GM19397 (cell line): ENCODE measurements around the gene INSIG1.

Experiments used
- ATAC-seq: cut with Tn5 transposase; IDR thresholded peaks from one replicate; pipeline ENCODE4 v1.9.1; 2021; ENCODE audit warnings: mild to moderate bottlenecking, moderate library complexity; ENCODE audit not compliant: unreplicated experiment

INSIG1 gene

GRCh38 chr7:155324012-155324917, 26.6 kb downstream of the INSIG1 start:
- ATAC-seq: no peak

- no peak for ATAC-seq
Measured at GRCh38 chr7:155324918-155325235, 27.2 kb downstream of the INSIG1 start.

- no peak for ATAC-seq
Measured at GRCh38 chr7:155326385-155326784, 28.7 kb downstream of the INSIG1 start.

- ATAC-seq: no peak
Measured at GRCh38 chr7:155327590-155328320, 30.1 kb downstream of the INSIG1 start.

GRCh38 chr7:155329225-155329624, 31.5 kb downstream of the INSIG1 start:
- ATAC-seq: no peak

GRCh38 chr7:155331396-155331795, 33.7 kb downstream of the INSIG1 start:
- ATAC-seq: no peak

- ATAC-seq: no peak
Measured at GRCh38 chr7:155333346-155334234, 35.9 kb downstream of the INSIG1 start.

GRCh38 chr7:155336812-155337602, 39.3 kb downstream of the INSIG1 start:
- ATAC-seq: no peak

- no peak for ATAC-seq
Measured at GRCh38 chr7:155337946-155338631, 40.4 kb downstream of the INSIG1 start.

- ATAC-seq: no peak
Measured at GRCh38 chr7:155338632-155339320, 41.1 kb downstream of the INSIG1 start.

- no peak for ATAC-seq
Measured at GRCh38 chr7:155339474-155339873, 41.8 kb downstream of the INSIG1 start.

GRCh38 chr7:155340071-155340531, 42.4 kb downstream of the INSIG1 start:
- ATAC-seq: no peak

GRCh38 chr7:155340721-155341120, 43.0 kb downstream of the INSIG1 start:
- ATAC-seq: no peak

- ATAC-seq: no peak
Measured at GRCh38 chr7:155341463-155341983, 43.8 kb downstream of the INSIG1 start.

GRCh38 chr7:155342313-155342712, 44.6 kb downstream of the INSIG1 start:
- ATAC-seq: no peak

GRCh38 chr7:155343150-155343549, 45.5 kb downstream of the INSIG1 start:
- ATAC-seq: no peak

GRCh38 chr7:155343661-155344121, 46.0 kb downstream of the INSIG1 start:
- no peak for ATAC-seq

GRCh38 chr7:155344270-155344617, 46.6 kb downstream of the INSIG1 start:
- peak; percentile 30 for ATAC-seq
